A172 (cell line): ENCODE measurements around the gene SMARCC2. TPM values are rescaled to one million over a fixed set of nuclear protein-coding genes. Genes with fewer than 3 reads are reported as not detected.

Experiments used
- DNase-seq: peaks from one replicate; pipeline ENCODE4 v3.0.0-alpha.2; 2015; ENCODE audit warnings: low spot score
- total RNA-seq: library from RNA; depleted of rRNA; stranded (reverse); fragments of >200 nt; shearing (Covaris generic); gene quantifications from 2 replicates; pipeline ENCODE4 v1.2.3, GENCODE V29; 2014

SMARCC2 gene
- total RNA-seq, 1 experiment from 2014 or later = 27.9 TPM

GRCh38 chr12:56152132-56152755, 37.0 kb downstream of the SMARCC2 start, which contains the start of gene MYL6B:
MYL6B (plus strand) TSS chr12:56152587; CDS start chr12:56153919, 1,332 bp downstream.
- peak; percentile 83 for DNase-seq

- DNase-seq = no peak
These were observed 37.6 kb downstream of the SMARCC2 start for GRCh38 chr12:56151672-56152131.

DNA sequence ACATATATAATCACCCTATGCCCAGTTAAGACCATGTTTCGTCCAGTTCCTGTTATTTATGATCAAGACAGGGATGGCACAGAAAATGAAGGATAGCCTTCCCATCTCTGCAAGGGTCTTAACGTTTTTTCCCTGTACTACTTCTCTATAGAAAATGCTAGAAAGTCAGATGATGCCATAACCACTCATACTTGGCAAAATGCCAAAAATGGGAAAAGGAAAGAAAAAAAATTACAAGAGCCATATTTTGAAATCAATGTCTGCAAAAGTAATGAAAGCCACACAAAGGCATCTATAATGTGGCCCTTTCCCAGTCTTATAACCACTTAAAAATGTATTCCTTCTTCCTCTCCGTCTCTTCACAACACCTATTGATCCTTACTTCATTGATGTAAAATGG, 38.7 kb downstream of the SMARCC2 start:
- DNase-seq = no peak

DNA sequence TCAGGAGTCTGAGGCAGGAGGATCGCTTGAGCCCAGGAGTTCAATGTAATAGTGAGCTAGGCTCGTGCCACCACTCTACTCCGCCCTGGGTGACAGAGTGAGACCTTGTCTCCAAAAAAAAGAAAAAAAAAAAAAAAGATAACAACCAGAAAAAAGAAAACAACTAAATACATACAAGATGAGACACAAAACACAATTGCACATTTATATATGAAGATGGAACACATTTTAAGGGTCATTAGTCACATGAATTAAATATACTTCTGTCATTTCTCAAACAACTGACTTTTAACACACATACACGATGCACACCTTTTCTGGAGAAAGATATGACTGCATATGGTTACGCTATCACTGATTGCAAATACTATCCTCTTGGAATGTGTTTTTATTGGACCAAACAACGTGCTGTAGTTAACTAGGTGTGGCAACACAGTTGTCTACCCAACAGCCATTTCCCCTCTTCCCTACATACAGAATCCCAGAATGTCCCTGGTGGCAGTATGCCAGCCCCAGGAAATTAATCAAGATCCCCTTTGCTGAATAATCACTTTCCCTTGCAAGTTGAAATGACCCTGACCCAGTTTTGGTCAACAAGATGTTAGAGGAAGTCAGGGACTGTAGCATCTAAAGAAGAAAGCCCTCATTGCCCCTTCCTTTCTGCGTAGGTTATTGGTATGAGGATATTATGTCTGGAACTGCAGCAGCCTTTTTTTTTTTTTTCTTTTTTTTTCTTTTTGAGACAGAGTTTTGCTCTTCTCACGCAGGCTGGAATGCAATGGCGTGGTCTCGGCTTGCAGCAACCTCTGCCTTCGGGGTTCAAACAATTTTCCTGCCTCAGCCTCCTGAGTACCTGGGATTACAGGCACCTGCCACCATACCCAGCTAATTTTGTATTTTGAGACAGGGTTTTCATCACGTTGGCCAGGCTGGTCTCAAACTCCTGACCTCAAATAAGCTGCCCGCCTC, 42.5 kb downstream of the SMARCC2 start:
- no peak for DNase-seq

- DNase-seq = no peak
These were observed 44.1 kb downstream of the SMARCC2 start for GRCh38 chr12:56145217-56145616.

- DNase-seq = no peak
These were observed 45.4 kb downstream of the SMARCC2 start for GRCh38 chr12:56143870-56144269.

DNA sequence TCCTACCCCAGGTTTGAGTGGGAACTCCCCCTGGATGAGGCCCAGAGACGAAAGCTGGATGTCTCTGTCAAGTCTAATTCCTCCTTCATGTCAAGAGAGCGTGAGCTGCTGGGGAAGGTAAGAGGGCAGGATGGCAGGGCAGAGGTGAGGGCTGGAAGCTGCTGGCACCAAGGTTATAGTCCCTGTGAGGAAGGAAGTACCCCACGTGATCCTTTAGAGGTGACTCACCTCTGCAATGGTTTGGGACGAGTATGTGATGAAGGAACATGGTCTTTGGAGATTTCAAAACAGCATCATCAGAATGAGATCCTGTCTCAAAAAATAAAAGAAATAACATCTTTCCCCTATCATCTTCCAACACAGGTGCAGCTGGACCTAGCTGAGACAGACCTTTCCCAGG, 46.1 kb downstream of the SMARCC2 start:
- no peak for DNase-seq

DNA sequence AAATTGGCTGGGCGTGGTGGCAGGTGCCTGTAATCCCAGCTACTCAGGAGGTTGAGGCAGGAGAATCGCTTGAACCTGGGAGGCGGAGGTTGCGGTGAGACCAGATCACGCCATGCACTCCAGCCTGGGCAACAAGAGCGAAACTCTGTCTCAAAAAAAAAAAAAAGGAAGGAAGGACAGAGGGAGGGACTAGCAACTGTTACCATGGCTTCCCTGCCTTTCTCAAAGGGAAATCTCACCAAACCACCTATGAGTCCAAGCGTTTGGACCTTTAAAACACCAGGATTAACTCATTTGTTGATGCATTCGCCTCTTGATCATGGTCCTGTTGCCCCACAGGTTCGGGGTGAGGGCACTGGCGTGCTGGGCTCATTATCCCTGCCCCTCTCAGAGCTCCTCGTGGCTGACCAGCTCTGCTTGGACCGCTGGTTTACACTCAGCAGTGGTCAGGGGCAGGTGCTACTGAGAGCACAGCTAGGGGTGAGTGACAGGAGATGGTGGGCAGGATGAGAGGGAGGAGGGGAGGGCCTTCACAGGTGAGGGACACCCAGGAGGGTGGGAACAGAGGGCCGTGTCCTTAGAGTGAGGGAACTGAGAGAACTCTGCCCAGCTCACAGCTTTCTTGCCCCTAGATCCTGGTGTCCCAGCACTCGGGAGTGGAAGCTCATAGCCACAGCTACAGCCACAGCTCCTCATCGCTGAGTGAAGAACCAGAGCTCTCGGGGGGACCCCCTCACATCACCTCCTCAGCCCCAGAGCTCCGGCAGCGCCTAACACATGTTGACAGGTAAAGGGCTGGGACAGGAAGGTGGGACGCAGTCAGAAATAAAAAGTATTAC, 47.1 kb downstream of the SMARCC2 start:
- no peak for DNase-seq

DNA sequence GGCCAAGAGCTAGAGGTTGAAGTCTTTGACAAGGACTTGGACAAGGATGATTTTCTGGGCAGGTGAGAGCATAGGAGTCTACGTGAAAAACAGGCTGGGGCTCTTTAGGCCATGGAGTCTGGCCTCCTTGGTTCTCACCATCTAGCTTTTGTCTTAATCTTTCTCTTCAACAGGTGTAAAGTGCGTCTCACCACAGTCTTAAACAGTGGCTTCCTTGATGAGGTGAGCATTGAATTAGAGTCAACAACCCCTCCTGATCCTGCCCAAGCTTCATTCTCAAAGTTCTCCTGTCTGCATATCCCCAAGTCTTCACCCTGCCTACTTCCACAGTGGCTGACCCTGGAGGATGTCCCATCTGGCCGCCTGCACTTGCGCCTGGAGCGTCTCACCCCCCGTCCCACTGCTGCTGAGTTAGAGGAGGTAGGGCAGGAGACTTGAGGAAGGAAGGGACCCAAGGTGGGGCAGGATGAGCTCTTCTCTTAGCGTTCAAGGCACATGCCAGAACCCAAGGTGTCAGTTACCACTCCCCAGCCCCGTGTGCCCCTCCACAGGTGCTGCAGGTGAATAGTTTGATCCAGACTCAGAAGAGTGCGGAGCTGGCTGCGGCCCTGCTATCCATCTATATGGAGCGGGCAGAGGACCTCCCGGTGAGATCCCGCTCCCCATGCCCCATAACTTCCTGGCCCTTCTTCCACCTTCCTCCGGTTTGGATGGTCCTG, 51.3 kb downstream of the SMARCC2 start:
- no peak for DNase-seq

DNA sequence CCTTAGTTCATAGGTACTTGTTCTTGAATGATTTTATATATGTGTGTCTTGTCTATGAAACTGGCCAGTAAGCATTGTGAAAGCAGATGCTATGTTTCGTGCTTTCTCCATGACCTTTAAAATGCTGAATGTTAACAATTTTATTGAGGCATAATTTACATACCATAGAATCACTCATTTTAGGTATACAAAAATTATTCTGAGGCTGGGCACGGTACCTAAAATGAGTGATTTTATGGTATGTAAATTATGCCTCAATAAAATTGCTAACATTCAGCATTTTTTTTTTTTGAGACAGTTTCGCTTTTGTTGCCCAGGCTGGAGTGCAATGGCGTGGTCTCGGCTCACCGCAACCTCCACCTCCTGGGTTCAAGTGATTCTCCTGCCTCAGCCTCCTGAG, 54.4 kb downstream of the SMARCC2 start:
- DNase-seq = no peak

DNA sequence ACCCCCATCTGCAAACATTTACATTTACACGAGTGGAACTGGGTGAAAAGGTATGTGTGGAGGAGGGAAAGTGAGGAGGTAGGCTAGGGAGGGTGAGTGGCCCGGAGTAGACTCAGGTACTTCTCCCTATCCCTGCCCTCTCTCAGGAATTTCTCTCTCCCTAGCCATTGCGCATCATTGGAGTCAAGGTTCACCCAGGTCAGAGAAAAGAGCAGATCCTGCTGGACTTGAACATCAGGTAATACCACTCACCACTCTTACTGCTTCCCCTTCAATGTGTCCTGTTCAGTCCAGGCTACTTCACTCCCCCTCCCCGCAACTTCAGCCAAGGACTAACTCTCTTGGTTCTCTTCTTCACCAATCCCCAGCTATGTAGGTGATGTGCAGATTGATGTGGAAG, 58.4 kb downstream of the SMARCC2 start:
- DNase-seq = no peak

GRCh38 chr12:56129942-56130495, 59.3 kb downstream of the SMARCC2 start:
- DNase-seq = no peak

DNA sequence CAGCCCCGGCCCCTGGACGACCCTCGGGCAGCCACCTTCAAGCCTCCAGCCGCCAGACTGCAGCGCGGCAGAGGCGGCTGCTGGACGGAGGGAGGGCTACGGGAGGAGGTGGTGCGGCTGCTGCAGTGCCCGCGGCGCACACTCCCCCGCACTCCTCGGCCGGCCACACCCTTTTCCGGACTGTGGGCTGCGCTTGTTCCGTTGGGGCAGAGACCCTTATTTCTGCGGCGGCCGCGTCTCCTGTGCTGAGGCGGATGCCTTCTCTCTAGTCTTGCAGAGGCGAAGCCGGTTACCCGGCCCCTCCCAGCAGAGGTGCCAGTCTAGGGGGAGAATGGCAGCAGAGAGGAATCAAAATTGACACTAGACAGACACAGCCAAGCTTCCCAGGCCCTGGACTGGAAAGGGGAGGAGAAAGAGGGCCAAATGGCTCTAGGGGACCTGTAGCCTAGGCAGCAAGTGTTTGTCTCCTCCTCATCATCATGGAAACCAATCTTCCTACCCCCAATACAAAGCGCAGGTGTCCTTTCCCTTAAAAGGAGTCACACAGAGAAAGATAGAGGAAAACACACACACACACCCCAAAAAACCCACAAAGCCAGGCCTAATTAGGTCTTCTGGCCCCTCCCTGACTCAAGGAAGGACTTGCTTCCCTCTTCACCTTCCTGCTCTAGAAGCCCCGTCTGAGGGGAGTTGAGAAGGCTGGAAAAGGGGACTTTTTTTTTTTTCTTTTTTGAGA, 59.9 kb downstream of the SMARCC2 start:
- no peak for DNase-seq

- DNase-seq = no peak
These were observed 60.5 kb downstream of the SMARCC2 start for GRCh38 chr12:56128670-56129205.

- peak; percentile 99 for DNase-seq
These were observed 61.2 kb downstream of the SMARCC2 start, which contains the start of gene ESYT1 for GRCh38 chr12:56127888-56128669. ESYT1 (plus strand) TSS chr12:56128267; CDS start chr12:56128320, 53 bp downstream.

DNA sequence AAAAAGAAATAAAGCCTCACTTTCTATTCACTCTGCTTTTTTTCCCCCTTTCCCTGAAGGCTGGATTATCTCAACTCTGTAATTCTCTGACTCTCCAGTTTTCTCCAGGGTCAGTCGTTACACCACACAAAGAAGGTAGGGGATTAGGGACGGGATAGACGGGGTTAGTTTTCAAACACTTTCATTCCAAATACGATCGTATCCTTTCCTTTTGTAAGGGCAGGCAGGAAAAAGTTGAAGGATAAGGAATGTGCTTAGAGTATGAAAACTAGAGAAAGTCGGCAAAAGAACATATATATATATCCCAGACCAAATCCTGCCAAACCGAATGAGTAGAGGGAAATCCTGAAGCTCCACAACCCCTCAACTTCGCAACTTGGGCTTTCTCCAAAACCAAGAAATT, 61.8 kb downstream of the SMARCC2 start:
- no peak for DNase-seq

- no peak for DNase-seq
These were observed 62.5 kb downstream of the SMARCC2 start for GRCh38 chr12:56126732-56127239.

- DNase-seq = no peak
These were observed 65.2 kb downstream of the SMARCC2 start for GRCh38 chr12:56124133-56124532.

- no peak for DNase-seq
These were observed 66.6 kb downstream of the SMARCC2 start for GRCh38 chr12:56122637-56123036.
